Esophagus muscularis mucosa (tissue), 3 donors: ENCODE measurements around the gene SERPINB6.
"Not testable (repeated sequence)": the region's sequence is repeated elsewhere in the genome, so short reads cannot be mapped to it uniquely, and the experiment has no call there.

Experiments used
- CTCF ChIP-seq, 3 experiments: fragments of 200-600 bp in 2 of 3; fragments of 450-650 bp in 1 of 3; sonication (generic) in 2 of 3; IDR thresholded peaks; one replicate each; pipeline ENCODE4 v1.5.1; 2017 to 2019; ENCODE audit warnings: antibody characterized with exemption in 3 of 3, mild to moderate bottlenecking in 2 of 3, moderate library complexity in 1 of 3
- POLR2A ChIP-seq: fragments of 450-650 bp; IDR thresholded peaks from one replicate; pipeline ENCODE4 v1.6.1; 2017; ENCODE audit warnings: antibody characterized with exemption, moderate library complexity, mild to moderate bottlenecking, low read depth
- POLR2AphosphoS5 ChIP-seq, 2 donors: sonication (generic); formaldehyde crosslinking; IDR thresholded peaks; one replicate each; pipeline ENCODE4 v1.6.1; 2017; ENCODE audit warnings: antibody characterized with exemption in 2 of 2

DNA sequence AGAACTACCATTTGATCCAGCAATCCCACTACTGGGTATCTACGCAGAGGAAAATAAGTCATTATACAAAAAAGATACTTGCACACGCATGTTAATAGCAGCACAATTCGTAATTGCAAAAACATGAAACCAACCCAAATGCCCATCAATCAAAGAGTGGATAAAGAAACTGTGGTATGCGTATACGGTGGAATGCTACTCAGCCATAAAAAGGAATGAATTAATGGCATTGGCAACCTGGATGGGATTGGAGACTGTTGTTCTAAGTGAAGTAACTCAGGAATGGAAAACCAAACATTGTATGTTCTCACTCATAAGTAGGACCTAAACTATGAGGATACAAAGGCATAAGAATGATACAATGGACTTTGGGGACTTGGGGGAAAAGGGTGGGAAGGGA is 1.3 kb upstream of the SERPINB6 start:
- not testable (repeated sequence) for TF ChIP-seq POLR2A; POLR2AphosphoS5 (IDR thresholded peaks at IDR 0.05); CTCF (IDR thresholded peaks at IDR 0.05)
